HEK293 (cell line): ENCODE results near the gene PAK5.

Experiments used
- BCL11A ChIP-seq: fragments of 450-650 bp; formaldehyde crosslinking; IDR thresholded peaks from 2 replicates; pipeline ENCODE4 v1.5.1; 2016; ENCODE audit warnings: low read depth, missing biosample characterization, missing genetic modification characterization
- YY1 ChIP-seq: fragments of 450-650 bp; formaldehyde crosslinking; IDR thresholded peaks from 2 replicates; pipeline ENCODE4 v1.5.1; 2018; ENCODE audit warnings: missing biosample characterization, missing genetic modification characterization
- ZNF138 ChIP-seq: fragments of 450-650 bp; formaldehyde crosslinking; IDR thresholded peaks from 2 replicates; pipeline ENCODE4 v1.5.1; 2016; ENCODE audit warnings: missing biosample characterization, missing genetic modification characterization, borderline replicate concordance
- ZNF18 ChIP-seq: fragments of 450-650 bp; formaldehyde crosslinking; IDR thresholded peaks from 2 replicates; pipeline ENCODE4 v1.5.1; 2016; ENCODE audit warnings: missing biosample characterization, missing genetic modification characterization
- ZNF311 ChIP-seq: fragments of 450-650 bp; formaldehyde crosslinking; IDR thresholded peaks from 2 replicates; pipeline ENCODE4 v1.5.1; 2017; ENCODE audit warnings: missing biosample characterization, missing genetic modification characterization, borderline replicate concordance
- ZNF658 ChIP-seq: fragments of 450-650 bp; formaldehyde crosslinking; IDR thresholded peaks from 2 replicates; pipeline ENCODE4; 2016; ENCODE audit warnings: missing biosample characterization, missing genetic modification characterization
- ZNF777 ChIP-seq: fragments of 450-650 bp; formaldehyde crosslinking; IDR thresholded peaks from 2 replicates; pipeline ENCODE4 v1.5.1; 2017; ENCODE audit warnings: missing biosample characterization, missing genetic modification characterization, borderline replicate concordance
- TF ChIP-seq, protein P1 (sequence below): fragments of 450-650 bp; formaldehyde crosslinking; IDR thresholded peaks from 2 replicates; pipeline ENCODE4 v1.5.1; 2016; ENCODE audit warnings: missing biosample characterization, missing genetic modification characterization
- TF ChIP-seq, protein P2 (sequence below): fragments of 450-650 bp; formaldehyde crosslinking; IDR thresholded peaks from 2 replicates; pipeline ENCODE4 v1.5.0; 2017; ENCODE audit warnings: missing biosample characterization, missing genetic modification characterization, borderline replicate concordance

DNA sequence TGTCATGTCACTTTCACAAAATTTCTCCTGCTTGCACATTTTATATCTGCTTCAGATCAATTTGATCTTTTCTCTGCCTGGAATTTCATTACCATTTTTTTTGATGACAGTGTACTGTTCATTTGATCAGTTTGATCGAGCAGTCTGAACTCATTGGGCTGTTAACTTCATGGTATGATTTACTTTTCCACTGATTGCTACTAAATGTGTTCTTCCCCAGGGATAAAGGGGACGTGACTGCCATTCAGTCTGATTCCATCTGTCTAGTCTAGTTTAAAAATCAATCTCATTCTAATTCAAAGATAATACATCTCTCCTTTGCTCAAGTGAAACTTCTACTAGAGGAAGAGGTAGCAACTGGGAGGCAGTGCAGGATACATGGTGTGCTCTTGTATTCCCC lies 303.4 kb downstream of the PAK5 start:
- no peak for TF ChIP-seq YY1 (tag by site-specific recombination)
- no peak for TF ChIP-seq ZNF777
- no peak for TF ChIP-seq ZNF138 (tag by site-specific recombination)
- TF ChIP-seq ZNF311 (tag by site-specific recombination): no peak
- no peak for TF ChIP-seq BCL11A (tag by site-specific recombination)
- TF ChIP-seq, protein P1, sequence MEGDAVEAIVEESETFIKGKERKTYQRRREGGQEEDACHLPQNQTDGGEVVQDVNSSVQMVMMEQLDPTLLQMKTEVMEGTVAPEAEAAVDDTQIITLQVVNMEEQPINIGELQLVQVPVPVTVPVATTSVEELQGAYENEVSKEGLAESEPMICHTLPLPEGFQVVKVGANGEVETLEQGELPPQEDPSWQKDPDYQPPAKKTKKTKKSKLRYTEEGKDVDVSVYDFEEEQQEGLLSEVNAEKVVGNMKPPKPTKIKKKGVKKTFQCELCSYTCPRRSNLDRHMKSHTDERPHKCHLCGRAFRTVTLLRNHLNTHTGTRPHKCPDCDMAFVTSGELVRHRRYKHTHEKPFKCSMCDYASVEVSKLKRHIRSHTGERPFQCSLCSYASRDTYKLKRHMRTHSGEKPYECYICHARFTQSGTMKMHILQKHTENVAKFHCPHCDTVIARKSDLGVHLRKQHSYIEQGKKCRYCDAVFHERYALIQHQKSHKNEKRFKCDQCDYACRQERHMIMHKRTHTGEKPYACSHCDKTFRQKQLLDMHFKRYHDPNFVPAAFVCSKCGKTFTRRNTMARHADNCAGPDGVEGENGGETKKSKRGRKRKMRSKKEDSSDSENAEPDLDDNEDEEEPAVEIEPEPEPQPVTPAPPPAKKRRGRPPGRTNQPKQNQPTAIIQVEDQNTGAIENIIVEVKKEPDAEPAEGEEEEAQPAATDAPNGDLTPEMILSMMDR (tag by site-specific recombination): no peak
- no peak for TF ChIP-seq ZNF18 (tag by site-specific recombination)
- TF ChIP-seq, protein P2, sequence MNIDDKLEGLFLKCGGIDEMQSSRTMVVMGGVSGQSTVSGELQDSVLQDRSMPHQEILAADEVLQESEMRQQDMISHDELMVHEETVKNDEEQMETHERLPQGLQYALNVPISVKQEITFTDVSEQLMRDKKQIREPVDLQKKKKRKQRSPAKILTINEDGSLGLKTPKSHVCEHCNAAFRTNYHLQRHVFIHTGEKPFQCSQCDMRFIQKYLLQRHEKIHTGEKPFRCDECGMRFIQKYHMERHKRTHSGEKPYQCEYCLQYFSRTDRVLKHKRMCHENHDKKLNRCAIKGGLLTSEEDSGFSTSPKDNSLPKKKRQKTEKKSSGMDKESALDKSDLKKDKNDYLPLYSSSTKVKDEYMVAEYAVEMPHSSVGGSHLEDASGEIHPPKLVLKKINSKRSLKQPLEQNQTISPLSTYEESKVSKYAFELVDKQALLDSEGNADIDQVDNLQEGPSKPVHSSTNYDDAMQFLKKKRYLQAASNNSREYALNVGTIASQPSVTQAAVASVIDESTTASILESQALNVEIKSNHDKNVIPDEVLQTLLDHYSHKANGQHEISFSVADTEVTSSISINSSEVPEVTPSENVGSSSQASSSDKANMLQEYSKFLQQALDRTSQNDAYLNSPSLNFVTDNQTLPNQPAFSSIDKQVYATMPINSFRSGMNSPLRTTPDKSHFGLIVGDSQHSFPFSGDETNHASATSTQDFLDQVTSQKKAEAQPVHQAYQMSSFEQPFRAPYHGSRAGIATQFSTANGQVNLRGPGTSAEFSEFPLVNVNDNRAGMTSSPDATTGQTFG (tag by site-specific recombination): no peak
- no peak for TF ChIP-seq ZNF658 (tag by site-specific recombination)
